Activated naive CD8-positive, alpha-beta T cell treated with anti-CD3 and anti-CD28 coated beads, Interleukin-2, amount 10 ng/mL, durations not matched to agents 7 days and 5 days (primary cell): ENCODE measurements around the gene NASP. TPM values are rescaled to one million over a fixed set of nuclear protein-coding genes. Genes with fewer than 3 reads are reported as not detected.
"Not testable (repeated sequence)": the region's sequence is repeated elsewhere in the genome, so short reads cannot be mapped to it uniquely, and the experiment has no call there.

Experiments
- ATAC-seq: fragments of 150-1000 bp; cut with Tn5 transposase; one replicate; pipeline ENCODE4 v1.10.0; 2021; ENCODE audit warnings: low read depth, moderate library complexity
- POLR2A ChIA-PET: fragments of 350-600 bp; sonication (Branson Sonifier 250); formaldehyde crosslinking; loops from one replicate; lab custom pipeline; 2021; ENCODE audit warnings: antibody characterized with exemption; lab: Charles Lee
- DNase-seq: peaks from one replicate; pipeline ENCODE4 v3.0.0; 2021
- H3K27ac Mint-ChIP-seq: one replicate; pipeline ENCODE4 v1.8.0; 2022; ENCODE audit warnings: mild to moderate bottlenecking, mixed read lengths
- H3K27me3 Mint-ChIP-seq: one replicate; pipeline ENCODE4 v1.8.0; 2022; ENCODE audit warnings: mild to moderate bottlenecking, moderate library complexity, mixed read lengths
- H3K36me3 Mint-ChIP-seq: one replicate; pipeline ENCODE4 v1.8.0; 2021; ENCODE audit warnings: mild to moderate bottlenecking, mixed read lengths
- H3K4me1 Mint-ChIP-seq: one replicate; pipeline ENCODE4 v1.8.0; 2021; ENCODE audit warnings: mixed read lengths
- H3K4me3 Mint-ChIP-seq: one replicate; pipeline ENCODE4 v1.8.0; 2022; ENCODE audit warnings: mild to moderate bottlenecking, moderate library complexity, mixed read lengths
- H3K9me3 Mint-ChIP-seq: one replicate; pipeline ENCODE4 v1.8.0; 2021; ENCODE audit warnings: mixed read lengths
- total RNA-seq, 2 experiments: library from RNA; stranded (reverse); gene quantifications; one replicate each; pipeline ENCODE4 v1.2.3, GENCODE V29; 2021

Gene NASP
- total RNA-seq, 2 experiments from 2014 or later: 184 to 188 TPM

DNA sequence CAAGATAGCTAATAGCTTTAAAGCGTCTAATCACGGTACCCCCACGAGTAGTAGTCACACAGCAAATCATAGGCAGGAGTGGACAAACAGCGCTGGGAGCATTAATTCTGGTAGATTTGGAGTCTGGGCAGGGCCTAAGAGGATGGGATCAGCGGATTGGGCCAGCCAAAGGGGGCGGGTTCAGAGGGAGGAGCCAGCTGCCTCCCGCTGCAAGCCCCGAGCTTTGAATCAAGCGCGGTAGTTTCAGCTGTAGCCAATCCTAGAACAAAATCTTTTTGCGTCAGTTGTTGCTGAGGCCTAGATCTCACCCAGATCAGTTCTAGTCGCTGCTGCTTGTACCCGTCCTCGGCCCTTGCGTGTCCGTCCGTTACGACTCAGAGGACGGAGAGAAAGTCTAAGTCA, 576 bp upstream of the NASP start:
- DNase-seq (peak; percentile 90), ATAC-seq (peak; percentile 75)
- Mint-ChIP-seq H3K27me3 (no peaks in the 10 kb centered on the region), H3K4me1 (peaks cover 23% of the 10 kb centered on the region), H3K4me3 (peak overlapping the region; percentile 93), H3K36me3 (peaks cover 7% of the 10 kb centered on the region), H3K27ac (peak overlapping the region; percentile 100), H3K9me3 (no peaks in the 10 kb centered on the region)
- POLR2A ChIA-PET: interaction anchor here (0.5 to 4.6 kb wide), 12 partner anchors 29 to 594 kb away, joined by 3 to 36 read pairs (median 6); partner anchors contain the start of genes AKR1A1, CCDC163, GPBP1L1 and HECTD3

DNA sequence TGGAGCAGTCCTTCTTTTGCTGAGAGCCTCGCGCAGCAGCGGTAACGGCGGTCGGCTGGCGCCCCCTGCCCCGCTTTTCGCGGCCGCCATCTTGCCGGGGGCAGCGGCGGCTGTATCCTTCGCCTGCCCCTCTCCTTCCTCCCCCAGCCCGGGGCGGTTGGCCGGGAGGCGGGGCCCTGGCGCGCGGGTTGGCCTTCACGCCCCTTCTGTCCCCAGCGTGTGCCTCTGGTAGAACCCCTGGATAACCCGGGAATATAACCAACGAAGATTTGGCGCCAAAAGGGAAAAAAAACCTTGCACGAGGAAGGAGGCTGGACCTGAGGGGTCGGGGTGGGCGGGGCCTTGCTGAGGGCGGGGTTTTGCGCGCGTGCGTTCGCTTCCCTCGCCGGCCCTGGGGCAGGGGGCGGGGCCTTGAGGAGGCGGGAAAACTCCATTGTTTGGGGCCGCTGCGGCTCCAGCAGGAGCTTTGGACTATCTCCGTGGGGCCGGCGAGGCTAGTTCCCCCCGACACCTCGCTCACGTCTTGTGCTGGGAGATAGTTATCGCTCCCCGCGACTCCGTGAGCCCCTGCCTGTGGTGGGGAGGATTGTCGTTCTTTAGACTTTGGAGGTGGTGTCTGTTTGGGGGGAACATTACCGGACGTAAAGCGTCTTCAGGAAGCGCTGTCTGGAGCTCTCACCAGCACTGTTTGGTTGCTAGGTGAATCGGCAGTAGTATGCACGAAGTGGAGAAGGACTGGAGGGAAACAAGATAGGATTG, 689 bp downstream of the NASP start:
- ATAC-seq (peak; percentile 46), DNase-seq (peak; percentile 93)
- H3K27ac Mint-ChIP-seq: peak overlapping the region; percentile 100
- no peaks in the 10 kb centered on the region for H3K27me3 Mint-ChIP-seq
- POLR2A ChIA-PET: interaction anchor here (0.7 to 4.6 kb wide), 18 partner anchors 30 to 910 kb away, joined by 3 to 36 read pairs (median 4); partner anchors contain the start of genes AKR1A1, ARMH1, CCDC163 and GPBP1L1
- H3K4me3 Mint-ChIP-seq: peak overlapping the region; percentile 93
- H3K36me3 Mint-ChIP-seq: peaks cover 7% of the 10 kb centered on the region
- H3K9me3 Mint-ChIP-seq: no peaks in the 10 kb centered on the region
- peaks cover 25% of the 10 kb centered on the region for H3K4me1 Mint-ChIP-seq

DNA sequence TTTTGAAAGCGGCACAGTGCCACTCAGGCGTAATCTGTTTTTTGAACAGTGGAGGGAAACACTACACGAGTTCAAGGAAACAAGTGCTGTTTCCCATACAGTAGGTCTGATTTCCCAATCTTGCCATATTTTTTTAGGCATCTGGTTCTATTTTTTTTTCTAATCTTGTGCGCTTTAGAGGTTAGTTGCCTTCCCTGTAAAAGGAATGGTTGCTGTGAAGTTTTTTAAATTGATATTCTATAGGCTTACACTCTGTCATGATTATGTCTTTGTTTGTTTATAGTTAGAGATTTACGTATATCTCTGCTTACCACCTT, 1.2 kb downstream of the NASP start:
- no peak for ATAC-seq
- H3K27me3 Mint-ChIP-seq: no peaks in the 10 kb centered on the region
- no peaks in the 10 kb centered on the region for H3K9me3 Mint-ChIP-seq
- peak overlapping the region; percentile 86 for H3K27ac Mint-ChIP-seq
- POLR2A ChIA-PET: interaction anchor here (0.7 to 4.6 kb wide), 14 partner anchors 34 to 911 kb away, joined by 3 to 36 read pairs (median 4); partner anchors contain the start of genes AKR1A1, ARMH1, CCDC163 and GPBP1L1
- peaks cover 7% of the 10 kb centered on the region for H3K36me3 Mint-ChIP-seq
- H3K4me3 Mint-ChIP-seq: peak overlapping the region; percentile 93
- DNase-seq: no peak
- peaks cover 25% of the 10 kb centered on the region for H3K4me1 Mint-ChIP-seq

DNA sequence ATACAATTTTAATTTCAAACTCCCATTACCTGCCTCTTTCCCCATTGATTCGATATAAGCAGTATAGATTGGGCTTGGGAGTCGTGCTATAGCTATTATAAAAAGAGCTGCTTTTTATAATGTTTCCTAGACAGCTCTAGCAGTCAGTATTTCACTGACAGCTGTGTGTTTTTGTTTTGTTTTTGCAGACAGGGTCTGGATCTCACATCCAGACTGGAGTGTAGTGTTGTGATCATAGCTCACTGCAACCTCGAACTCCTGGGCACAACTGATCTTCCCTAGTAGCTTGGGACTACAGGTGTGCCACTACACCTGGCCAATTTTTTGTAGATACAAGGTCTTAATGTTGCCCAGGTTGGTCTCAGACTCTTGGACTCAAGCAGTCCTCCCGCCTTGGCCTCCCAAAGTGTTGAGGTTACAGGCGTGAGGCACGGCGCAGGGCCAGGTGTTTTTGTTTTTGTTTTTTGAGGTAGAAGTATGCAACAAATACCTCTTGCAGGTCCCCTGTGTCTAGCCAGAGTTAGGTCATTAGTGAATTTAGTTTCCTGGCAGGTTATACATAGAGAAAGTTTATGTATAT, 1.7 kb downstream of the NASP start:
- ATAC-seq (no peak), DNase-seq (no peak)
- Mint-ChIP-seq H3K27me3 (no peaks in the 10 kb centered on the region), H3K36me3 (peaks cover 7% of the 10 kb centered on the region), H3K4me1 (peaks cover 26% of the 10 kb centered on the region), H3K27ac (peak overlapping the region; percentile 86), H3K4me3 (peak overlapping the region; percentile 93), H3K9me3 (no peaks in the 10 kb centered on the region)
- POLR2A ChIA-PET: interaction anchor here (1.0 to 4.6 kb wide), 9 partner anchors 64 to 911 kb away, joined by 3 to 36 read pairs (median 5); partner anchors contain the start of genes ARMH1, CCDC163, GPBP1L1 and MMACHC

DNA sequence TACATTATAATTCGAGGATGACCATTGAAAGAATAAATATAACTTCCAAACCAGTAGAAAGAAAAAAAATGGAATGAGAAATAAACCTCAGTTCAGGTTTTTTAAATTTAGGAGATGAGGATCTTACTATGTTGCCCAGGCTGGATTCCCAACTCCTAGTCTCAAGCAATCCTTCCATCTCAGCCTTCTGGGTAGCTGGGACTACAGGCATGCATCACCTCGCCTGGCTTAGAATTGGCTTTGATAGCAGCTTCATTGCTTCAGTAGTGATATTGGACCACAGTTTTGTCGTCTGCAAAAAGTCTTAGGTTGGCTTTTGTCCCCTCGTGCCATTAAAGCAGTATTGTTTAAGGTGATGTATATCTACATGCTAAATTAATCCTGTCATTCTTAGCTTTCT, 2.9 kb downstream of the NASP start:
- Mint-ChIP-seq H3K4me3 (peak overlapping the region; percentile 93), H3K9me3 (no peaks in the 10 kb centered on the region), H3K36me3 (peaks cover 9% of the 10 kb centered on the region), H3K27me3 (no peaks in the 10 kb centered on the region), H3K27ac (peak overlapping the region; percentile 78), H3K4me1 (peaks cover 31% of the 10 kb centered on the region)
- ATAC-seq: no peak
- POLR2A ChIA-PET: interaction anchor here (0.6 kb wide), 1 partner anchor 77 kb away, joined by 3 read pairs; no protein-coding TSS in a partner anchor
- no peak for DNase-seq

DNA sequence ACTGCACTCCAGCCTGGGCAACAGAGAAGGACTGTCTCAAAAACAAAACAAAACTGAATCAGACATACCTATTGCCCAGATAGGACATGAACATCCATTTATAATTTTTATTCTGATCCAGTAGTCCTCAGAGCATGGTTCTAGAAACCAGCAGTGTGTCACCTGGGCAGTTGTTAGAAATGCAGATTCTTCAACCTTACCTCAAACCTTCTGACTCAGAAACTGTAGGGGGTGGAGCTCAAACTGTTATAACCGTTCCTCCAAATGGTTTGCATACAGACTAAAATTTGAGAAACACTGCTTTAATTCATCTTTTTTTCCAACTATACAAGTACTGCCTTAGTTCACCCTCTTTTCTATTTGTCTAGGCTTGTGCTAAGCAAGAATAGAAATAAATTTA, 6.0 kb downstream of the NASP start:
- Mint-ChIP-seq H3K36me3 (peaks cover 17% of the 10 kb centered on the region), H3K9me3 (no peaks in the 10 kb centered on the region), H3K4me1 (peaks cover 27% of the 10 kb centered on the region), H3K4me3 (no peak overlapping the region), H3K27ac (no peak overlapping the region), H3K27me3 (no peaks in the 10 kb centered on the region)
- ATAC-seq (no peak), DNase-seq (no peak)
- POLR2A ChIA-PET: interaction anchor here (0.5 to 0.8 kb wide), 3 partner anchors 8 to 662 kb away, joined by 3 to 4 read pairs (median 3); partner anchors contain the start of gene PRDX1

DNA sequence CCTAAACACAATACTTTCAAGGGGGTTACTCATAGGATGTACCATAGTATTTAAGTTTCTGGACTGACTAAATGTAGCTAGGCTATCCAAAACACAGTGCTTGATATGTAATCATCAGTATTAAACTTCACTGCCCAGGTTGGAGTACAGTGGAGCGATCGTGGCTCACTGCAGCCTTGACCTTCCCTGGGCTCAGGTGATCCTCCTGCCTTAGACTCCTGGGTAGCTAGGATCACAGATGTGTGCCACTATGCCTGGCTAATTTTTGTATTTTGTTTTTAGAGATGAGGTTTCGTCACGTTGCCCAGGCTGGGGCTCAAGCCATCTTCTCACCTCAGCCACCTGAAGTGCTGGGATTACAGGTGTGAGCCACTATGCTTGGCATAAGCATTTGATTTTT, 10.6 kb downstream of the NASP start:
- Mint-ChIP-seq H3K27ac (no peak overlapping the region), H3K4me1 (peaks cover 14% of the 10 kb centered on the region), H3K4me3 (no peak overlapping the region), H3K36me3 (peaks cover 29% of the 10 kb centered on the region), H3K27me3 (no peaks in the 10 kb centered on the region), H3K9me3 (no peaks in the 10 kb centered on the region)
- DNase-seq: no peak
- POLR2A ChIA-PET: interaction anchor here (0.7 kb wide), 1 partner anchor 73 kb away, joined by 3 read pairs; no protein-coding TSS in a partner anchor
- no peak for ATAC-seq

DNA sequence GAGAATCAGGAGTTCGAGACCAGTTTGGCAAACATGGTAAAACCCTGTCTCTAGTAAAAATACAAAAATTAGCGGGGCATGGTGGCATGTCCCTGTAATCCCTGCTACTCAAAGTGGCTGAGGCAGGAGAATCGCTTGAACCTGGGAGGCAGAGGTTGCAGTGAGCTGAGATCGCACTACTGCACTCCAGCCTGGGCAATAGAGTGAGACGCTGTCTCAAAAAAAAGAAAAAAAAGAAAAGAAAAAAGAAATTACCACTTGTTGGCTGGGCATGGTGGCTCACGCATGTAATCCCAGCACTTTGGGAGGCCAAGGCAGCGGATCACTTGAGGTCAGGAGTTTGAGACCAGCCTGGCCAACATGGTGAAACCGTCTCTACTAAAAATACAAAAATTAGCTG, 12.9 kb downstream of the NASP start:
- H3K4me3 Mint-ChIP-seq, H3K27ac Mint-ChIP-seq, POLR2A ChIA-PET, ATAC-seq, H3K27me3 Mint-ChIP-seq, H3K9me3 Mint-ChIP-seq, DNase-seq: not testable (repeated sequence)
- Mint-ChIP-seq H3K36me3 (peaks cover 27% of the 10 kb centered on the region), H3K4me1 (peaks cover 15% of the 10 kb centered on the region)

DNA sequence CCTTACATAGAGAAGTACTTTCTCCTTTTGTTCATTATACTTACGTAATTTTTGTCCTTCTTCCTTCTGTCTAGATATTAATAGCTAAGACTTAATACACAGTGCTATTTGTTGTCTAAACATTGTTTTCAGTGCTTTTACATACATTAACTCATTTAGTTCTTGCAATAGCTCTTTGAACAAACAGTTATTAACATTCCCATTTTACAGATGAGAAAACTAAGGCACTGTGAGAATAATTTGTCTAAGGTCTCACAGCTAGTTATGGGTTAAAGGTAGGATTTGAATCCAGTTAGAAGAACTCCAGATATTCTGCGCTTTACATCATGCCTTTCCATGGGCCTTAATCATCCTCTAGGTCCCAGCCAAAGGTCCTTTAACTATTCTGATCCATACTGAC, 20.4 kb downstream of the NASP start:
- Mint-ChIP-seq H3K9me3 (no peaks in the 10 kb centered on the region), H3K27me3 (no peaks in the 10 kb centered on the region), H3K36me3 (peaks cover 26% of the 10 kb centered on the region), H3K4me3 (no peak overlapping the region), H3K27ac (no peak overlapping the region), H3K4me1 (peaks cover 29% of the 10 kb centered on the region)
- DNase-seq (no peak), ATAC-seq (no peak)
- POLR2A ChIA-PET: no interaction called here

DNA sequence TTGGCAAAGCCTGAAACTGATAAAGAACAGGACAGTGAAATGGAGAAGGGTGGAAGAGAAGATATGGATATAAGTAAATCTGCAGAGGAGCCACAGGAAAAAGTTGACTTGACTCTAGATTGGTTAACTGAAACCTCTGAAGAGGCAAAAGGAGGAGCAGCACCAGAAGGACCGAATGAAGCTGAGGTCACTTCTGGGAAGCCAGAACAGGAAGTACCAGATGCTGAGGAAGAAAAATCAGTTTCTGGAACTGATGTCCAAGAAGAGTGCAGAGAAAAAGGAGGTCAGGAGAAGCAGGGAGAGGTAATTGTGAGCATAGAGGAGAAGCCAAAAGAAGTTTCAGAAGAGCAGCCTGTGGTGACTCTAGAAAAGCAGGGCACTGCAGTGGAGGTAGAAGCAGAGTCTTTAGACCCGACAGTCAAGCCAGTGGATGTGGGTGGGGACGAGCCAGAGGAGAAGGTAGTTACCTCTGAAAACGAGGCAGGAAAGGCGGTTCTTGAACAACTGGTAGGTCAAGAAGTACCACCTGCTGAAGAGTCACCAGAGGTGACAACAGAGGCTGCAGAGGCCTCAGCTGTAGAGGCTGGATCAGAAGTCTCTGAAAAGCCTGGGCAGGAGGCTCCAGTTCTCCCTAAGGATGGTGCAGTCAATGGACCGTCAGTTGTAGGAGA, 23.7 kb downstream of the NASP start:
- ATAC-seq (no peak), DNase-seq (no peak)
- H3K27ac Mint-ChIP-seq: peak overlapping the region; percentile 69
- H3K4me3 Mint-ChIP-seq: no peak overlapping the region
- no peaks in the 10 kb centered on the region for H3K27me3 Mint-ChIP-seq
- H3K4me1 Mint-ChIP-seq: peaks cover 18% of the 10 kb centered on the region
- no peaks in the 10 kb centered on the region for H3K9me3 Mint-ChIP-seq
- POLR2A ChIA-PET: interaction anchor here (0.5 kb wide), 1 partner anchor 714 kb away, joined by 3 read pairs; no protein-coding TSS in a partner anchor
- peaks cover 36% of the 10 kb centered on the region for H3K36me3 Mint-ChIP-seq

DNA sequence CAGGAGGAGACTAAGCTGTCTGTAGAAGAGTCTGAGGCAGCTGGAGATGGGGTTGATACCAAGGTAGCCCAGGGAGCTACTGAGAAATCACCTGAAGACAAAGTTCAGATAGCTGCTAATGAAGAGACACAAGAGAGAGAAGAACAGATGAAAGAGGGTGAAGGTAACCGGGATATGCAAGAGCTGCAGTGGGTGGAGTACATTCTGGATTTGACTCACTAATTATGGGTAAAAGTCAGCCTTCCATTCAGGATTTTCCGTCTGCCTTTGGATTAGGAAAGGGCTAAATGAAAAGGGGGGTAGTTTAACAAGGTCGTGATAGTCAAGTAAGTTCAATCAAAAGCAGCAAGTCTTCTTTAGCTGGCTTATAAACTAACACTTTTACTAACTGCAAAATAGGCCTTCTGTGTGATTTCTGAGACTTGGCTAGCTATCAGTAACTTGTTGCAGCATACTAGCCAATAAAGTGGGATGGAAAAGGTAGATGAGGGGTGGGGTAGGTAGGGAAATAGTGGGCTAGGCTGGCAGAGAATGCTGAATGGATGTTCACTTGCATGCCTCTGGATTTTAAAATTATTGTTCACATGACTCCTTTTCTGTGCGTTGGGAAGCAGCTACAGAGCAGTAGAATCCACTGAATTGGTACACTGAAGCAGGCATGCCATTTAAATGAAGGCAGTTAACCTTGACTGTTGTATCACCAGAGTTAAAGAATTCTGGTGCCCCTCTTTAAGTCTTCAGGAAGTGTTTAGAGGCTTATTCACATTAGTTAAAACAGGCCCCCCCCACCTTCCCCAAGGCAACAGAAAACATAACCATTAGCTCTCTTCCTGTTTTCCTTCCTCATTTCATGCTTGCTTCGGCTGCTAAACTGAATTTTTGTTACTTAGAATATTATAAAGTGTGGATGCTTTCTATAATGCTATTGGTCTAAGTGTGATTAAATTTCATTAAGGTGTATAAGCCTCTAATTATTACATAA, 24.6 kb downstream of the NASP start:
- ATAC-seq (no peak), DNase-seq (no peak)
- Mint-ChIP-seq H3K9me3 (no peaks in the 10 kb centered on the region), H3K4me3 (no peak overlapping the region), H3K4me1 (peaks cover 18% of the 10 kb centered on the region), H3K27ac (peak overlapping the region; percentile 69), H3K27me3 (no peaks in the 10 kb centered on the region), H3K36me3 (peaks cover 39% of the 10 kb centered on the region)
- POLR2A ChIA-PET: interaction anchor here (0.5 kb wide), 1 partner anchor 713 kb away, joined by 3 read pairs; no protein-coding TSS in a partner anchor

DNA sequence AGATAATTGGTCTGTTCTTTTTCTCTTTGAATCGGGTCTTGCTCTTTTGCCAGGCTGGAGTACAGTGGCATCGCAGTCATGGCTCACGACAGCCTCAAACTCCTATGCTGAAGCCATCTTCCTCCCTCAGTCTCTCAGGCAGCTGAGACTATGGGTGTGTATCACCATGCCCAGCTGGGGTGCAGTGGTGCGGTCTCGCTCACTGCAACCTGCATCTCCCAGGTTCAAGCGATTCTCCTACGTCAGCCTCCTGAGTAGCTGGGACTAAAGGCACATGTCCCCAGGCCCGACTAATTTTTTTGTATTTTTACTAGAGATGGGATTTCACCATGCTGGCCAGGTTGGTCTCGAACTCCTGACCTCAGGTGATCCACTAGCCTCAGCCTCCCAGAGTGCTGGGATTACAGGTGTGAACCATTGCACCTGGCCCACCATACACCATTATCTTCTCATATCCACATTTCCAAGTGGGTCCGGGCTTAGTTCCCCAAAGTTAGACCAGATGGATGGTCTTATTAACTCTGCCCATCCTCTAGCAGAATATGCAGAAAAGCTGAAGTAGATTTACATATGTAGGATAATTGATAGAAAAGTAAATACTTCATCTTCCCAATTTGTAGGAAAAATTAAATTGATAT, 26.9 kb downstream of the NASP start:
- Mint-ChIP-seq H3K27ac (no peak overlapping the region), H3K36me3 (peaks cover 44% of the 10 kb centered on the region)
- POLR2A ChIA-PET: no interaction called here

More for the DNA sequence above, 26.9 kb downstream of the NASP start:
- ATAC-seq: no peak
- H3K9me3 Mint-ChIP-seq: no peaks in the 10 kb centered on the region
- peaks cover 13% of the 10 kb centered on the region for H3K4me1 Mint-ChIP-seq
- H3K27me3 Mint-ChIP-seq: no peaks in the 10 kb centered on the region
- no peak overlapping the region for H3K4me3 Mint-ChIP-seq
- no peak for DNase-seq
